ENCODE measurements around the gene CYB5R4. TPM values are rescaled to one million over a fixed set of nuclear protein-coding genes. Genes with fewer than 3 reads are reported as not detected.

CYB5R4 gene
- total and polyA plus RNA-seq, 2 of the 13 experiments (the other 11 are each of a cell fraction or from before 2014, with no cell fraction given), result 5.3 to 26.1 TPM

GRCh38 chr6:83960664-83961063 lies 101.2 kb downstream of the CYB5R4 start:
- in situ Hi-C loops (cut with HindIII; ENCODE audit: extremely low pct_ligation_motif_present, low pct_unique_long_range_greater_than_20kb), result no loop called here
- POLR2A ChIA-PET, result no interaction called here
- no peak for TF ChIP-seq ZNF451 (CRISPR knock-in tag; IDR thresholded peaks at IDR 0.05)
- TF ChIP-seq ZNF20 (CRISPR knock-in tag; IDR thresholded peaks at IDR 0.05), result no peak
- TF ChIP-seq HNRNPH1 (optimal IDR thresholded peaks at IDR 0.05; ENCODE audit: low read depth, low read length), result no peak
- no peak for TF ChIP-seq ZSCAN30 (CRISPR knock-in tag; IDR thresholded peaks at IDR 0.05)
- no peak for TF ChIP-seq FOXP1 (IDR thresholded peaks at IDR 0.05)
- TF ChIP-seq FOXP1 (CRISPR knock-in tag; IDR thresholded peaks at IDR 0.05), result no peak
- TF ChIP-seq ZNF205 (CRISPR knock-in tag; IDR thresholded peaks at IDR 0.05), result no peak
- no peak for TF ChIP-seq ZNF503 (CRISPR knock-in tag; IDR thresholded peaks at IDR 0.05)
- TF ChIP-seq CENPX (CRISPR knock-in tag; IDR thresholded peaks at IDR 0.05), result no peak
- no peak for TF ChIP-seq ZNF891 (CRISPR knock-in tag; IDR thresholded peaks at IDR 0.05)
- TF ChIP-seq TRIM22 (IDR thresholded peaks at IDR 0.05), result no peak
- no peak for TF ChIP-seq ZNF850 (CRISPR knock-in tag; conservative IDR thresholded peaks at IDR 0.05)
- no peak for TF ChIP-seq AFF4 (CRISPR knock-in tag; IDR thresholded peaks at IDR 0.05)
- TF ChIP-seq NKX3-1 (CRISPR knock-in tag; IDR thresholded peaks at IDR 0.05), result no peak
- TF ChIP-seq ZNF740 (CRISPR knock-in tag; IDR thresholded peaks at IDR 0.05), result no peak
- no peak for TF ChIP-seq ZBTB7B (CRISPR knock-in tag; IDR thresholded peaks at IDR 0.05)

More at GRCh38 chr6:83960664-83961063, 101.2 kb downstream of the CYB5R4 start:
- Histone ChIP-seq H3K9me3 (ENCODE audit: low read length) (peaks cover 2% of the 10 kb centered on the region; the same call in 1 of the 2 replicates), H3K4me2 (ENCODE audit: low read depth, low read length) (no peak overlapping the region), H3K79me2 (ENCODE audit: insufficient read depth, low read length) (no peaks in the 10 kb centered on the region), H3K36me3 (replicated peaks in 1 of 2; ENCODE audit: control insufficient read depth in 1 of 2, insufficient read depth in 2 of 2, low read length in 2 of 2) (no peaks in the 10 kb centered on the region), H4K20me1 (ENCODE audit: insufficient read depth, low read length) (no peaks in the 10 kb centered on the region), H2AFZ (ENCODE audit: low read length) (no peak overlapping the region), H3K4me1 (ENCODE audit: insufficient read depth, low read length) (no peaks in the 10 kb centered on the region), H3K4me3 (replicated peaks in 1 of 3; ENCODE audit: insufficient read depth in 1 of 3, low read depth in 2 of 3, low read length in 3 of 3) (no peak overlapping the region), H3K27me3 (ENCODE audit: control insufficient read depth in 1 of 2, insufficient read depth in 2 of 2, low read length in 2 of 2) (no peaks in the 10 kb centered on the region), H3K27ac (ENCODE audit: extremely low read length, insufficient read depth, low read length) (no peak overlapping the region), H3K9ac (ENCODE audit: insufficient read depth, low read depth, low read length) (no peak overlapping the region)
- no TSS peak for BruUV-seq (replicated peaks)
- intact Hi-C loops (cut with micrococcal nuclease; ENCODE audit: unreplicated experiment), result no loop called here
- ATAC-seq (no peak), FAIRE-seq (no peak), DNase-seq (ENCODE audit: low spot score) (no peak)
- CTCF ChIA-PET (ENCODE audit: low intra/inter-chr PET ratio, low total read pairs), result no interaction called here
- WGBS (ENCODE audit: low lambda C conversion rate), result 100% methylated on average over 1 of the region's 1 CpG

All from HepG2 (cell line).